K562 (cell line): ENCODE results near the gene COL8A2. TPM values are rescaled to one million over a fixed set of nuclear protein-coding genes. Genes with fewer than 3 reads are reported as not detected.

ENCODE experiments used
- ATAC-seq: fragments of 200-7000 bp; cut with Tn5 transposase; 3 replicates; pipeline ENCODE4 v1.9.1; 2020; ENCODE audit warnings: moderate library complexity
- BruUV-seq: library from RNA; stranded (reverse); fragments of 400-500 nt; replicated peaks from 2 replicates; lab custom pipeline; 2021; lab: Mats Ljungman, UMichigan
- CTCF ChIA-PET: fragments of 300-600 bp; formaldehyde crosslinking; extraction: SDS; loops from one replicate; lab custom pipeline; 2021; ENCODE audit warnings: low intra/inter-chr PET ratio; lab: Yijun Ruan, JAX
- POLR2A ChIA-PET: fragments of 300-600, 350-650 bp; sonication (Branson Sonifier 250); formaldehyde crosslinking; extraction: SDS; loops from one replicate; lab custom pipeline; 2021; ENCODE audit warnings: antibody characterized with exemption, inconsistent platforms; lab: Yijun Ruan, JAX
- DNase-seq, 4 experiments: peaks; one replicate each; pipeline versions ENCODE4 v3.0.0 to v3.0.0-alpha.2; 2011 to 2018; ENCODE audit warnings: low spot score in 3 of 4, mixed read lengths in 3 of 4; ENCODE audit errors: extremely low read depth in 1 of 4
- FAIRE-seq: peaks from 2 replicates; lab custom pipeline; 2011; peaks lifted over from hg19 to GRCh38; lab: Jason Lieb, UNC
- H2AFZ ChIP-seq: 2 replicates; pipeline ENCODE4 v1.6.0; 2011; ENCODE audit warnings: low read depth, low read length, control low read depth, inconsistent platforms
- H3K27ac ChIP-seq: fragments of 200-600 bp; 3 replicates; pipeline ENCODE4 v1.8.0; 2011; ENCODE audit warnings: low read depth, mild to moderate bottlenecking, control low read depth, inconsistent platforms, low read length, moderate library complexity, mixed read lengths; ENCODE audit errors: extremely low read depth
- H3K27me3 ChIP-seq, 2 experiments: fragments of 300-600 bp in 1 of 2; 2 replicates in 1 of 2; 3 replicates in 1 of 2; pipeline versions ENCODE4 v1.6.0 to v1.8.0; 2011; ENCODE audit warnings: inconsistent platforms in 2 of 2, low read length in 2 of 2, mild to moderate bottlenecking in 1 of 2, mixed read lengths in 1 of 2, moderate library complexity in 1 of 2; ENCODE audit not compliant: control insufficient read depth in 2 of 2, insufficient read depth in 2 of 2
- H3K36me3 ChIP-seq: fragments of 300-600 bp; 3 replicates; pipeline ENCODE4 v1.8.0; 2011; ENCODE audit warnings: mild to moderate bottlenecking, low read length, inconsistent platforms; ENCODE audit not compliant: control insufficient read depth, insufficient read depth
- H3K4me1 ChIP-seq, 2 experiments: fragments of 200-600 bp in 1 of 2; replicated peaks in 1 of 2; 2 replicates in 1 of 2; 3 replicates in 1 of 2; pipeline versions ENCODE4 v1.5.1 to v1.8.0; 2011; ENCODE audit warnings: inconsistent platforms in 2 of 2, low read length in 2 of 2, mild to moderate bottlenecking in 1 of 2, mixed read lengths in 1 of 2, moderate library complexity in 1 of 2; ENCODE audit not compliant: control insufficient read depth in 2 of 2, insufficient read depth in 2 of 2
- H3K4me2 ChIP-seq: 2 replicates; pipeline ENCODE4 v1.6.1; 2011; ENCODE audit warnings: low read length, control low read depth, inconsistent platforms, mixed read lengths; ENCODE audit not compliant: insufficient read depth
- H3K4me3 ChIP-seq: fragments of 200-600 bp; sonication (generic), shearing (Covaris generic); 2 replicates; pipeline ENCODE4 v1.5.1; 2016; ENCODE audit warnings: control low read depth, inconsistent platforms
- H3K79me2 ChIP-seq: fragments of 200-600 bp; 3 replicates; pipeline ENCODE4 v1.8.0; 2011; ENCODE audit warnings: low read length, inconsistent platforms; ENCODE audit not compliant: control insufficient read depth, insufficient read depth
- H3K9ac ChIP-seq, 2 experiments: 2 replicates each; pipeline versions ENCODE4 v1.6.0 to v1.6.1; 2011; ENCODE audit warnings: low read depth in 2 of 2, low read length in 2 of 2, control low read depth in 1 of 2, inconsistent platforms in 1 of 2, mild to moderate bottlenecking in 1 of 2, mixed read lengths in 1 of 2; ENCODE audit not compliant: insufficient read depth in 1 of 2
- H3K9me1 ChIP-seq: one replicate; pipeline ENCODE4 v1.6.0; 2011; ENCODE audit warnings: inconsistent platforms, mild to moderate bottlenecking, low read length, moderate library complexity; ENCODE audit not compliant: control insufficient read depth, insufficient read depth
- H3K9me3 ChIP-seq: replicated peaks from 2 replicates; pipeline ENCODE4 v1.5.1; 2011; ENCODE audit warnings: low read depth, low read length, inconsistent platforms; ENCODE audit not compliant: control insufficient read depth, insufficient read depth
- H4K20me1 ChIP-seq: replicated peaks from 2 replicates; pipeline ENCODE4 v1.6.1; 2011; ENCODE audit warnings: low read length, inconsistent platforms, mixed read lengths; ENCODE audit not compliant: control insufficient read depth, insufficient read depth
- ATF3 ChIP-seq, 2 experiments: fragments of 450-650 bp in 1 of 2; sonication (generic) in 1 of 2; formaldehyde crosslinking in 1 of 2; IDR thresholded peaks in 1 of 2; conservative IDR thresholded peaks in 1 of 2; 2 replicates each; pipeline versions ENCODE4 v1.6.1 to v1.8.1; 2016 to 2023; ENCODE audit warnings: mild to moderate bottlenecking in 2 of 2, moderate library complexity in 2 of 2, inconsistent platforms in 1 of 2, missing genetic modification reagents in 1 of 2
- BHLHE40 ChIP-seq: IDR thresholded peaks from 2 replicates; pipeline ENCODE4 v1.6.1; 2011; ENCODE audit warnings: low read length, improper control_type of control experiment
- C11orf30 ChIP-seq: fragments of 450-650 bp; IDR thresholded peaks from 2 replicates; pipeline ENCODE4 v1.6.1; 2016; ENCODE audit warnings: low read depth, mild to moderate bottlenecking
- HBP1 ChIP-seq: fragments of 450-650 bp; formaldehyde crosslinking; IDR thresholded peaks from 2 replicates; pipeline ENCODE4 v1.4.0; 2022; ENCODE audit warnings: missing genetic modification characterization
- NBN ChIP-seq: fragments of 450-650 bp; IDR thresholded peaks from 2 replicates; pipeline ENCODE4 v1.6.1; 2016; ENCODE audit warnings: low read depth, mild to moderate bottlenecking
- RNF219 ChIP-seq: fragments of 250-450 bp; sonication (Bioruptor Pico); IDR thresholded peaks from 2 replicates; pipeline ENCODE4 v1.5.0; 2022; ENCODE audit warnings: mild to moderate bottlenecking
- ZBTB33 ChIP-seq: sonication (generic); formaldehyde crosslinking; IDR thresholded peaks from 2 replicates; pipeline ENCODE4 v1.8.1; 2023; ENCODE audit warnings: mild to moderate bottlenecking, missing genetic modification reagents
- ZBTB7A ChIP-seq: IDR thresholded peaks from 2 replicates; pipeline ENCODE4 v1.6.1; 2011; ENCODE audit warnings: low read depth, mild to moderate bottlenecking, low read length, moderate library complexity, borderline replicate concordance; ENCODE audit not compliant: control insufficient read depth
- WGBS: fragments of 100-300 bp; shearing (Covaris generic); methylation state at CpG from one replicate; pipeline ENCODE4 v1.1.6; 2016; ENCODE audit warnings: low coverage, mixed read lengths; ENCODE audit not compliant: insufficient coverage; ENCODE audit errors: missing lambda C conversion rate; 5-methylcytosine and 5-hydroxymethylcytosine counted together
- in situ Hi-C: fragments of 300-500 bp; cut with MboI; formaldehyde crosslinking; loops from 4 replicates; pipeline ENCODE4 v1.15.0; 2018; ENCODE audit warnings: inconsistent platforms, mixed read lengths
- intact Hi-C: fragments of 100-400 bp; cut with micrococcal nuclease; formaldehyde crosslinking; loops from 2 replicates; pipeline ENCODE4 v1.14.2; 2022
- polyA plus RNA-seq, 8 experiments: library from polyadenylated mRNA; depleted of rRNA in 4 of 8; stranded (reverse) in 5 of 8; unstranded in 3 of 8; fragments of >200 nt; fragmentation: Nextera tagmentation in 2 of 8; fragmentation: Illumina TruSeq in 1 of 8; extraction: Ambion mirVana in 2 of 8; extraction: Trizol in 1 of 8; gene quantifications; 2 replicates each; pipeline versions ENCODE4 v1.2.1 to v1.2.3, GENCODE V29; 2011 to 2014; ENCODE audit warnings: inconsistent platforms in 1 of 8, missing spikeins in 1 of 8
- total RNA-seq, 7 experiments: library from RNA; depleted of rRNA in 6 of 7; stranded (reverse); fragments of >200 nt in 6 of 7; fragmentation: Illumina TruSeq in 2 of 7; extraction: Trizol in 2 of 7; gene quantifications; 2 replicates each; pipeline versions ENCODE4 v1.2.1 to v1.2.3, GENCODE V29; 2011 to 2021; ENCODE audit warnings: low replicate concordance in 1 of 7

COL8A2 gene
- total and polyA plus RNA-seq, 9 of the 15 experiments (the other 6 are each of a cell fraction or from before 2014, with no cell fraction given) = 0.03 to 0.14 (median 0.04) TPM; not detected in 5

- Histone ChIP-seq H3K9ac (peak overlapping the region in 1 of 2 experiments; percentile 83; a peak in 2 of 4 replicates), H2AFZ (peak overlapping the region; percentile 5; the same call in 1 of the 2 replicates), H3K4me3 (no peak overlapping the region), H3K79me2 (no peaks in the 10 kb centered on the region), H4K20me1 (no peaks in the 10 kb centered on the region; the same call in none of the 2 replicates), H3K27ac (no peak overlapping the region), H3K4me2 (no peak overlapping the region), H3K27me3 (no peaks in the 10 kb centered on the region), H3K9me3 (no peaks in the 10 kb centered on the region), H3K4me1 (peaks cover 0 to 24% of the 10 kb centered on the region in 2 experiments; a peak in 3 of 5 replicates), H3K9me1 (no peaks in the 10 kb centered on the region), H3K36me3 (no peaks in the 10 kb centered on the region)
- WGBS = 67% methylated on average over 18 of the region's 18 CpGs
- peak in 2 of 4 experiments; percentile 39 for DNase-seq
- no peak for FAIRE-seq
- in situ Hi-C loops = no loop called here
- TF ChIP-seq HBP1 (CRISPR knock-in tag) (no peak), ATF3 (IDR thresholded peaks at IDR 0.05) (peak; percentile 51), ATF3 (CRISPR knock-in tag; conservative IDR thresholded peaks at IDR 0.05) (no peak), BHLHE40 (no peak), ZBTB33 (CRISPR knock-in tag) (peak; percentile 97), NBN (no peak), C11orf30 (no peak), RNF219 (CRISPR knock-in tag) (no peak), ZBTB7A (peak; percentile 15; the same call in 1 of the 2 replicates)
- ATAC-seq = peak; percentile 26; the same call in 2 of the 3 replicates
- intact Hi-C loops = no loop called here
- BruUV-seq = no TSS peak
- ChIA-PET POLR2A (interaction anchor here (0.6 to 1.4 kb wide), 5 partner anchors 10 to 305 kb away, joined by 3 to 5 read pairs (median 3); partner anchors contain the start of gene THRAP3), CTCF (no interaction called here)
Measured at GRCh38 chr1:36115200-36115669, 9.8 kb downstream of the COL8A2 start.
